ENCODE data around the gene NPHP1. TPM values are rescaled to one million over a fixed set of nuclear protein-coding genes. Genes with fewer than 3 reads are reported as not detected.

Gene NPHP1
- total and polyA plus RNA-seq, 2 of the 8 experiments (the other 6 are each of a cell fraction or from before 2014, with no cell fraction given), result 1.4 to 2.8 TPM

DNA sequence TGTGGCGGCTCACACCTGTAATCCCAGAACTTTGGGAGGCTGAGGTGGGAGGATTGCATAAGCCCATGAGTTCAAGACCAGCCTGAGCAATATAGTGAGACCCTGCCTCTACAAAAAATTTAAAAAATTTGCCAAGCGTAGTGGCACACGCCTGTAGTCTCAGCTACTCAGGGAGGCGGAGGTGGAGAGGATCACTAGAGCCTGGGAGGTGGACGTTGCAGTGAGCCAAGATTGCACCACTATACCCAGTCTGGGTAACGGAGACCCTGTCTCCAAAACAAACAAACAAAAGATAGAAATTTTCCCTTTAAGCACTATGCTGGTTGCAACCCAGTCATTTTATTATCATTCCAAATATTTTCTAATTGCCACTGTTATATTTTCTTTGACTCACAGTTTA lies 32.3 kb downstream of the NPHP1 start (continued):
- TF ChIP-seq RNF2 (IDR thresholded peaks at IDR 0.05; ENCODE audit: borderline replicate concordance, low read depth, low read length, missing control alignments, poor library complexity, severe bottlenecking) (no peak), YY1 (IDR thresholded peaks at IDR 0.05; ENCODE audit: low read depth, low read length) (no peak), KDM5A (IDR thresholded peaks at IDR 0.05; ENCODE audit: low read length) (no peak), CBX5 (IDR thresholded peaks at IDR 0.05; ENCODE audit: low read depth, low read length) (no peak), JUN (IDR thresholded peaks at IDR 0.05; ENCODE audit: low read depth, low read length) (no peak), KDM4A (IDR thresholded peaks at IDR 0.05; ENCODE audit: low read depth, low read length, severe bottlenecking) (no peak), HDAC2 (IDR thresholded peaks at IDR 0.05; ENCODE audit: borderline replicate concordance in 1 of 2, low read depth in 2 of 2, low read length in 2 of 2) (no peak), SP2 (IDR thresholded peaks at IDR 0.05; ENCODE audit: low read length) (no peak), BACH1 (IDR thresholded peaks at IDR 0.05; ENCODE audit: low read length) (no peak)
